Neural crest cell (in vitro differentiated cells): ENCODE measurements around the gene SYTL4. TPM values are rescaled to one million over a fixed set of nuclear protein-coding genes. Genes with fewer than 3 reads are reported as not detected.

Experiments
- DNase-seq: peaks from one replicate; pipeline ENCODE4 v3.0.0; 2021; ENCODE audit warnings: low read depth, mixed read lengths, low spot score
- H3K27ac Mint-ChIP-seq: one replicate; pipeline ENCODE4 v1.8.0; 2021; ENCODE audit warnings: mild to moderate bottlenecking, mixed read lengths; ENCODE audit not compliant: unreplicated experiment
- H3K27me3 Mint-ChIP-seq: 2 replicates; pipeline ENCODE4 v1.8.0; 2021; ENCODE audit warnings: low read depth, mild to moderate bottlenecking, mixed read lengths
- H3K36me3 Mint-ChIP-seq: 2 replicates; pipeline ENCODE4 v1.8.0; 2021; ENCODE audit warnings: low read depth, mild to moderate bottlenecking, mixed read lengths
- H3K4me1 Mint-ChIP-seq: 2 replicates; pipeline ENCODE4 v1.8.0; 2021; ENCODE audit warnings: mixed read lengths
- H3K4me3 Mint-ChIP-seq: one replicate; pipeline ENCODE4 v1.8.0; 2021; ENCODE audit warnings: mild to moderate bottlenecking, mixed read lengths
- H3K9me3 Mint-ChIP-seq: 2 replicates; pipeline ENCODE4 v1.8.0; 2021; ENCODE audit warnings: mixed read lengths
- CTCF ChIP-seq: fragments of 200-600 bp; sonication (generic); conservative IDR thresholded peaks from 2 replicates; pipeline ENCODE4 v1.5.0; 2021; ENCODE audit warnings: antibody characterized with exemption, mild to moderate bottlenecking
- total RNA-seq: library from RNA; stranded (reverse); gene quantifications from 2 replicates; pipeline ENCODE4 v1.2.1, GENCODE V29; 2021

SYTL4 gene
- total RNA-seq, 1 donor from 2014 or later, result 4.5 TPM

DNA sequence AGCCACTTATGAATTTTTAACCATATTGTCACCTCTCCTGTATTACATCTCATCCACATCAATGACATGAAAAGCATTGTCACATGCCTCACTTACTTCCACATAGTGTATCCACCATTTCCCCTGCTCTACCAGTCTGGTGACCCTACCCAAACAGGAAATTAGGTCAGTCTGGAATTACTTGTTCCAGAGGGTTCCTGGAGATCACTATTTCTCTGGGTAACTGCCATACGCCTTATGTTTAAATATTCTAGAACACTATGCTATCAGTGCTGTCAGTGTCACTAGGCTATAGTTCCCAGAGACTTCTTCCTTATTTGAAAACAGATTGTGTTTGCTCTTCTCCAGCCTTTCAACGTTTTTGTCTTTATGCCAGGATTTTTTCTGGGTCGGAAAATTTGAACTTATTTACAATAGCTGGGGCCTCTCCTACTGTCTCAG is 73.0 kb downstream of the SYTL4 start:
- Mint-ChIP-seq H3K27me3 (no peaks in the 10 kb centered on the region), H3K9me3 (peaks cover 5% of the 10 kb centered on the region), H3K4me3 (no peak overlapping the region), H3K27ac (no peak overlapping the region), H3K4me1 (peaks cover 10% of the 10 kb centered on the region), H3K36me3 (no peaks in the 10 kb centered on the region)
- no peak for DNase-seq
- no peak for TF ChIP-seq CTCF

DNA sequence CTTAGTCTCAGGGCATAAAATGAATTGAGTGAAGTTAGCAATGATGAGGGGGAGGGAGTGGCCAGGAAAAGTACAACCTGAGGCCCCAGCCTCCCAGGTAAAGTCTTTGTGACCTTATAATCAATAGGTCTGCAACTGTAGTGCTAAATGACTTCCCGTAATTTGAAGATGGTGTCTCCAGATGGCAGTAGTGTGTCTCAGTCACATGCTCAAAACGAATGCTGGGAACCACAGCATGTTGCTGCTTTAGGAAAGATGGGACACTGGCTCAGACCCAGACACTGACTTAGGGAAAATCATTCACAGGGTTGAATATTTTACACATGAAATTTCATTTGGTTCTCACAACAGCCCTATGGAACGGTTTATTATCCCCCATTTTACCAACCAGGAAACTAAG is 77.7 kb downstream of the SYTL4 start:
- Mint-ChIP-seq H3K27ac (no peak overlapping the region), H3K4me3 (no peak overlapping the region)

DNA sequence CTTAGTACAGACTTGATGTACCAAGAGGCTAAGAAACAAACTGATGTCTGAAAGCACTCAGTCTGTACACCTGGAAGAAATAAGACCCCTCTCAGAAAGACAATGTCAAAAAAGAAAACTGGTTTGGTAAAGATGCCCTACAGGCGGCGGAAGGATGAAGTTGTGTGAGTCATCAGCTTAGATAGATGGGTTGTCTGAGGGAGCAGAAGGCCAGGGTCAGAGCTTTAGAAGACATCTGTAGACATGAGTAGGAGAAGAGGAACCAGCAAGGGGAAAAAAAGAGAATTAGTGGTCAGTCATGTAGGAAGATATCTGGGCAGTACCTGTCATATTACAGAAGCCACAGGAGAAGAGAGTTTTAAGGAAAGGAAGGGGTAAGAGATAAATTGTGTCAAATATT is 79.7 kb downstream of the SYTL4 start:
- H3K27ac Mint-ChIP-seq, result no peak overlapping the region
- H3K9me3 Mint-ChIP-seq, result peaks cover 14% of the 10 kb centered on the region

More for the DNA sequence above, 77.7 kb downstream of the SYTL4 start:
- DNase-seq, result no peak
- no peak for TF ChIP-seq CTCF
- peaks cover 3% of the 10 kb centered on the region for H3K36me3 Mint-ChIP-seq
- peaks cover 16% of the 10 kb centered on the region for H3K9me3 Mint-ChIP-seq
- no peaks in the 10 kb centered on the region for H3K27me3 Mint-ChIP-seq
- H3K4me1 Mint-ChIP-seq, result peaks cover 8% of the 10 kb centered on the region

GRCh38 chrX:100650841-100651240 is 81.1 kb downstream of the SYTL4 start:
- no peak for TF ChIP-seq CTCF
- H3K36me3 Mint-ChIP-seq, result peaks cover 3% of the 10 kb centered on the region
- no peak for DNase-seq
- peaks cover 10% of the 10 kb centered on the region for H3K9me3 Mint-ChIP-seq
- no peak overlapping the region for H3K4me3 Mint-ChIP-seq
- H3K4me1 Mint-ChIP-seq, result peaks cover 16% of the 10 kb centered on the region
- no peaks in the 10 kb centered on the region for H3K27me3 Mint-ChIP-seq
- no peak overlapping the region for H3K27ac Mint-ChIP-seq

More for the DNA sequence above, 79.7 kb downstream of the SYTL4 start:
- Mint-ChIP-seq H3K27me3 (no peaks in the 10 kb centered on the region), H3K36me3 (peaks cover 3% of the 10 kb centered on the region), H3K4me3 (no peak overlapping the region), H3K4me1 (peaks cover 16% of the 10 kb centered on the region)
- no peak for TF ChIP-seq CTCF
- no peak for DNase-seq

GRCh38 chrX:100649550-100650356 is 82.2 kb downstream of the SYTL4 start:
- Mint-ChIP-seq H3K27ac (no peak overlapping the region), H3K4me1 (peaks cover 16% of the 10 kb centered on the region), H3K36me3 (peaks cover 3% of the 10 kb centered on the region), H3K4me3 (no peak overlapping the region), H3K9me3 (peaks cover 10% of the 10 kb centered on the region), H3K27me3 (no peaks in the 10 kb centered on the region)
- TF ChIP-seq CTCF, result no peak
- DNase-seq, result no peak
